ENCODE results near the gene PPP2R5E. TPM values are rescaled to one million over a fixed set of nuclear protein-coding genes. Genes with fewer than 3 reads are reported as not detected.

Gene PPP2R5E
- total and polyA plus RNA-seq, 4 donors, result 6.0 to 13.1 (median 8.4) TPM

- TF ChIP-seq GABPA (IDR thresholded peaks at IDR 0.05 in 1 of 2, conservative IDR thresholded peaks at IDR 0.05 in 1 of 2) (no peak), CTCF (IDR thresholded peaks at IDR 0.05; ENCODE audit: low read depth, low read length, missing input control) (no peak), RAD21 (IDR thresholded peaks at IDR 0.05) (no peak), EGR1 (IDR thresholded peaks at IDR 0.05; ENCODE audit: low read depth in 2 of 2) (no peak), ATF3 (IDR thresholded peaks at IDR 0.05) (no peak), HNF4G (IDR thresholded peaks at IDR 0.05) (no peak), REST (IDR thresholded peaks at IDR 0.05) (no peak), RXRA (IDR thresholded peaks at IDR 0.05) (no peak)
- Histone ChIP-seq H3K9me3 (ENCODE audit: control insufficient read depth in 4 of 4, low read length in 3 of 4) (no peaks in the 10 kb centered on the region), H3K4me3 (ENCODE audit: low read depth in 1 of 3, low read length in 3 of 3) (no peak overlapping the region), H3K36me3 (ENCODE audit: control insufficient read depth in 4 of 4, insufficient read depth in 3 of 4, low read depth in 1 of 4, low read length in 3 of 4) (peaks cover 0 to 11% (median 6%) of the 10 kb centered on the region in 4 donors), H3K4me1 (ENCODE audit: control insufficient read depth in 4 of 4, insufficient read depth in 4 of 4, low read length in 3 of 4) (peaks cover 0 to 4% (median 0%) of the 10 kb centered on the region in 4 donors), H3K27me3 (ENCODE audit: control insufficient read depth in 4 of 4, insufficient read depth in 4 of 4, low read length in 3 of 4) (no peaks in the 10 kb centered on the region), H3K27ac (ENCODE audit: low read depth in 1 of 2, low read length in 2 of 2) (no peak overlapping the region), H3K9ac (ENCODE audit: low read depth in 1 of 2, low read length in 2 of 2) (no peak overlapping the region)
- WGBS, result 97% methylated on average over 1 of the region's 1 CpG
- no peak for DNase-seq (ENCODE audit: low spot score)
Observed at GRCh38 chr14:63394841-63395240, 148.3 kb downstream of the PPP2R5E start.

- no peak overlapping the region for H3K9ac ChIP-seq (ENCODE audit: low read depth in 1 of 2, low read length in 2 of 2)
- no peaks in the 10 kb centered on the region for H3K9me3 ChIP-seq (ENCODE audit: control insufficient read depth in 4 of 4, low read length in 3 of 4)
- H3K27ac ChIP-seq (ENCODE audit: low read depth in 1 of 2, low read length in 2 of 2), result no peak overlapping the region
- H3K27me3 ChIP-seq (ENCODE audit: control insufficient read depth in 4 of 4, insufficient read depth in 4 of 4, low read length in 3 of 4), result no peaks in the 10 kb centered on the region
- H3K4me3 ChIP-seq (ENCODE audit: low read depth in 1 of 3, low read length in 3 of 3), result no peak overlapping the region
- peaks cover 0 to 11% (median 6%) of the 10 kb centered on the region in 4 donors for H3K36me3 ChIP-seq (ENCODE audit: control insufficient read depth in 4 of 4, insufficient read depth in 3 of 4, low read depth in 1 of 4, low read length in 3 of 4)
- no peak for TF ChIP-seq HNF4G (IDR thresholded peaks at IDR 0.05)
- TF ChIP-seq YY1 (IDR thresholded peaks at IDR 0.05), result no peak
- no peak for TF ChIP-seq MAX (IDR thresholded peaks at IDR 0.05)
- no peak for TF ChIP-seq FOXA1 (IDR thresholded peaks at IDR 0.05)
- no peak for TF ChIP-seq SP1 (IDR thresholded peaks at IDR 0.05)
- TF ChIP-seq ZBTB33 (IDR thresholded peaks at IDR 0.05), result no peak
- TF ChIP-seq TAF1 (conservative IDR thresholded peaks at IDR 0.05), result no peak
- no peak for TF ChIP-seq CTCF (IDR thresholded peaks at IDR 0.05; ENCODE audit: low read depth, low read length, missing input control)
- no peak for TF ChIP-seq FOXA2 (IDR thresholded peaks at IDR 0.05)
- TF ChIP-seq HNF4A (conservative IDR thresholded peaks at IDR 0.05), result no peak
- TF ChIP-seq JUND (IDR thresholded peaks at IDR 0.05), result no peak
- TF ChIP-seq REST (IDR thresholded peaks at IDR 0.05), result no peak
- TF ChIP-seq EGR1 (IDR thresholded peaks at IDR 0.05; ENCODE audit: low read depth in 2 of 2), result no peak
- TF ChIP-seq RXRA (IDR thresholded peaks at IDR 0.05), result no peak
- peaks cover 0 to 4% (median 0%) of the 10 kb centered on the region in 4 donors for H3K4me1 ChIP-seq (ENCODE audit: control insufficient read depth in 4 of 4, insufficient read depth in 4 of 4, low read length in 3 of 4)
- no peak for DNase-seq (ENCODE audit: low spot score)
- 97% methylated on average over 2 of the region's 2 CpGs for WGBS
Observed at GRCh38 chr14:63394432-63394831, 148.7 kb downstream of the PPP2R5E start.

Measured in liver (tissue), 9 donors.